ENCODE data around the gene CCDC107. TPM values are rescaled to one million over a fixed set of nuclear protein-coding genes. Genes with fewer than 3 reads are reported as not detected.
A peak's percentile ranks its signal among the peaks of the same experiment; 100 is the strongest.
"Not testable (repeated sequence)": the region's sequence is repeated elsewhere in the genome, so short reads cannot be mapped to it uniquely, and the experiment has no call there.

CCDC107 gene
- total RNA-seq, 3 donors from 2014 or later: 11.1 to 12.5 (median 12.0) TPM

- no peak overlapping the region for H3K4me3 Mint-ChIP-seq
- no peak for DNase-seq
- no peaks in the 10 kb centered on the region for H3K27me3 Mint-ChIP-seq (ENCODE audit: low read depth)
- H3K4me1 Mint-ChIP-seq (ENCODE audit: low read depth): peaks cover 6% of the 10 kb centered on the region
- no peaks in the 10 kb centered on the region for H3K9me3 Mint-ChIP-seq
- ATAC-seq: no peak
- no peaks in the 10 kb centered on the region for H3K36me3 Mint-ChIP-seq (ENCODE audit: insufficient read depth)
These were observed 30.5 kb upstream of the CCDC107 start for GRCh38 chr9:35627575-35627974.

- Mint-ChIP-seq H3K27me3 (ENCODE audit: low read depth) (no peaks in the 10 kb centered on the region), H3K36me3 (ENCODE audit: insufficient read depth) (no peaks in the 10 kb centered on the region), H3K9me3 (no peaks in the 10 kb centered on the region), H3K4me3 (no peak overlapping the region), H3K4me1 (ENCODE audit: low read depth) (peaks cover 6% of the 10 kb centered on the region)
- DNase-seq (no peak), ATAC-seq (no peak)
These were observed 29.6 kb upstream of the CCDC107 start for GRCh38 chr9:35628389-35628991.

DNA sequence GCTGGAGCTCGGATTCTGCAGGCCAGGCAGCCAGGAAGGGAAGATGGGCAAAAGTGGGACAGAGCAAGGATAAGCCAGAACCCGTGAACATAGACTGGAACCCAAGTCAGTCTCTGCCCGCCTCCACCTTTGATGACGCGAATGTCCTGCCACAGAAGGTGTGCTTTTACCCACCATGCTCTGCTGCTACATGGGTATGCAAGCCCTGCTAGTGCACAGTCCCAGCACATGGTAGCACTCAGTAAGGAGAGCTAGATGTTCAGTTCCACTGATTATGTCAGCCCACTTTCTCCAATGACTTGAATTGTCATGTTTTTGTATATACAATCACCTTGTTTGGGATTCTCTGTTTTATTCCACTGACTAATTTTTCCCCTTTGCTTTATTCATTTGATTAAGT lies 28.5 kb upstream of the CCDC107 start:
- Mint-ChIP-seq H3K4me3 (no peak overlapping the region), H3K4me1 (ENCODE audit: low read depth) (peaks cover 8% of the 10 kb centered on the region), H3K27me3 (ENCODE audit: low read depth) (no peaks in the 10 kb centered on the region), H3K36me3 (ENCODE audit: insufficient read depth) (no peaks in the 10 kb centered on the region), H3K9me3 (no peaks in the 10 kb centered on the region)
- DNase-seq (no peak), ATAC-seq (no peak)

DNA sequence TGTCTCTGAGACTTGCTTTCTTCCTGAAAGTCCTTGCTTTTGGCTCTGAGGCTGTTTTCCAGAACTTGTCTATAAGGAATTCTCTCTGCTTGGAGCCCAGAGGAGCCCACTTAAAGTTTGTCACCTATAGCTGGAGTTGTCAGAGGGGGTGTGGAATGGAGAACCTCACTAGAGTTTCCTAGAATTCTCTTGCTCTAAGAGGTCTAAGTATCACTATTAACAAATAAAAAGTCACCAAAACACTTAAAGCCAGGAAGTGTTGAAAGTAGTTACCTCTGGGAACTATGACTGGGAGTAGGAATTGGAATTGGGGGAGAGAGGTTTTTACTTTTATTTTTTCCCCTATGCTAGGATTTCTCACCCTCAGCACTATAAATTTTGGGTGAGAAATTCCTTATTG lies 22.4 kb upstream of the CCDC107 start:
- no peak overlapping the region for H3K4me3 Mint-ChIP-seq
- no peaks in the 10 kb centered on the region for H3K9me3 Mint-ChIP-seq
- ATAC-seq: no peak
- DNase-seq: no peak
- peaks cover 5% of the 10 kb centered on the region for H3K36me3 Mint-ChIP-seq (ENCODE audit: insufficient read depth)
- no peaks in the 10 kb centered on the region for H3K27me3 Mint-ChIP-seq (ENCODE audit: low read depth)
- peaks cover 55% of the 10 kb centered on the region for H3K4me1 Mint-ChIP-seq (ENCODE audit: low read depth)

GRCh38 chr9:35636135-35636876 lies 21.8 kb upstream of the CCDC107 start:
- Mint-ChIP-seq H3K27me3 (ENCODE audit: low read depth) (no peaks in the 10 kb centered on the region), H3K36me3 (ENCODE audit: insufficient read depth) (peaks cover 5% of the 10 kb centered on the region), H3K9me3 (no peaks in the 10 kb centered on the region), H3K4me1 (ENCODE audit: low read depth) (peaks cover 58% of the 10 kb centered on the region), H3K4me3 (no peak overlapping the region)
- DNase-seq (no peak), ATAC-seq (no peak)

DNA sequence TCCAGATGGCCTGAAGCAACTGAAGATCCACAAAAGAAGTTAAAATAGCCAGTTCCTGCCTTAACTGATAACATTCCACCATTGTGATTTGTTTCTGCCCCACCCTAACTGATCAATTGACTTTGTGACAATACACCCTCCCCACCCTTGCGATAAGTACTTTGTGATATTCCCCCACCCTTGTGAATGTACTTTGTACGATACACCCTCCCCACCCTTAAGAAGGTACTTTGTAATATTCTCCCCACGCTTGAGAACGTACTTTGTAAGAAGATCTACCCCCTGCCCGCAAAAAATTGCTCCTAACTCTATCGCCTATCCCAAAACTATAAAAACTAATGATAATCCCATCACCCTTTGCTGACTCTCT lies 21.2 kb upstream of the CCDC107 start:
- not testable (repeated sequence) for DNase-seq; H3K4me3 Mint-ChIP-seq; H3K36me3 Mint-ChIP-seq (ENCODE audit: insufficient read depth); H3K27me3 Mint-ChIP-seq (ENCODE audit: low read depth); H3K9me3 Mint-ChIP-seq; ATAC-seq
- H3K4me1 Mint-ChIP-seq (ENCODE audit: low read depth): peaks cover 63% of the 10 kb centered on the region

DNA sequence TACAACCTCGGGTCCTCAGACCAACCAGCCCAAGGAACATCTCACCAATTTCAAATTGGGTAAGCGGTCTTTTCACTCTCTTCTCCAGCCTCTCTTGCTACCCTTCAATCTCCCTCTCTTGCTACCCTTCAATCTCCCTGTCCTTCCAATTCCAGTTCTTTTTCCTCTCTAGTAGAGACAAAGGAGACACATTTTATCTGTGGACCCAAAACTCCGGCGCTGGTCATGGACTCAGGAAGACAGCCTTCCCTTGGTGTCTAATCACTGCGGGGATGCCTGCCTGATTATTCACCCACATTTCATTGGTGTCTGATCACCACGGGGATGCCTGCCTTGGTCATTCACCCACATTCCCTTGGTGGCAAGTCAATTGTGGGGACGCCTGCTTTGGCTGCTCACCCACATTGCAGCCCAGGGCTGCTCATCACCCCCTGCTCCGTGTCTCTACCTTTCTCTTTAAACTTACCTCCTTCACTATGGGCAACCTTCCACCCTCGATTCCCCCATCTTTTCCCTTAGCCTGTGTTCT lies 20.6 kb upstream of the CCDC107 start:
- DNase-seq; H3K4me3 Mint-ChIP-seq; H3K27me3 Mint-ChIP-seq (ENCODE audit: low read depth); ATAC-seq; H3K9me3 Mint-ChIP-seq; H3K36me3 Mint-ChIP-seq (ENCODE audit: insufficient read depth): not testable (repeated sequence)
- H3K4me1 Mint-ChIP-seq (ENCODE audit: low read depth): peaks cover 63% of the 10 kb centered on the region

DNA sequence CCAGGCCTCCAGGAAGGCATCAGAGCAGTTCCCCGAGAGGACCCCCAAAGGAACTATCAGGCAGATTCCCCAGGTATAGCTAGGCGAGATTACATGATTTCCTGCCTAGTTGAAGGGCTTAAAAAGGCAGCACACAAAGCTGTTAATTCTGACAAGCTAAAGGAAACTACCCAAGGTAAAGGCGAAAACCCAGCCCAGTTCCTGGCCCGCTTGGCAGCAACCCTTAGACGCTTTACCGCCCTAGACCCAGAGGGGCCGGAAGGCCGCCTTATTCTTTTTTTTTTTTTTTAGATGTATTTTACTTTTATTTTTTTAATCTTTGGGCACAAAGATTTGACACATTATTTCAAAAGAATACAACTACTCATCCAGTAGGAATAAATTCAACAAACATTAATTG lies 19.3 kb upstream of the CCDC107 start:
- Mint-ChIP-seq H3K4me3 (peak overlapping the region; percentile 48), H3K4me1 (ENCODE audit: low read depth) (peaks cover 67% of the 10 kb centered on the region)
- H3K36me3 Mint-ChIP-seq (ENCODE audit: insufficient read depth); H3K9me3 Mint-ChIP-seq; DNase-seq; H3K27me3 Mint-ChIP-seq (ENCODE audit: low read depth); ATAC-seq: not testable (repeated sequence)

DNA sequence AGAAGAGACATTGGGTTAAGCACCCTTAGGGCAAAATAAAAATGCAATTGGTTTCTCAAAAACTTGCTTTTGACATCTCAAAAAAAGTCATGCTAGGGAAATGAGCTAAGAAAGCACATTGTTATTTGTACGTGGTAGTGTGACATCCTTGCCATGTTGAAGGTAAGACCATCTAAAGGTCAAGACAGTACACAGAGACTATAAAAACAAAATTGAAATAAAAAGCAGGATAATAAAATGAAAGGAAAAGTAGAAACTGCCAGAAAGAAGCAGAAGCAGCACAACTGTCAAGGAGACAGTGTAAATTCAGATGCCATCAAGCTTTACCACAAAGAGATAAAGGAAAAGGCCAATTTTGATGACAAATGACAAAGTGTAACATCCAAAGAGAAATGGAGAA lies 18.9 kb upstream of the CCDC107 start:
- DNase-seq; H3K36me3 Mint-ChIP-seq (ENCODE audit: insufficient read depth); H3K9me3 Mint-ChIP-seq; H3K27me3 Mint-ChIP-seq (ENCODE audit: low read depth): not testable (repeated sequence)
- Mint-ChIP-seq H3K4me3 (peak overlapping the region; percentile 4), H3K4me1 (ENCODE audit: low read depth) (peaks cover 67% of the 10 kb centered on the region)
- peak; percentile 50 to 63 for ATAC-seq

DNA sequence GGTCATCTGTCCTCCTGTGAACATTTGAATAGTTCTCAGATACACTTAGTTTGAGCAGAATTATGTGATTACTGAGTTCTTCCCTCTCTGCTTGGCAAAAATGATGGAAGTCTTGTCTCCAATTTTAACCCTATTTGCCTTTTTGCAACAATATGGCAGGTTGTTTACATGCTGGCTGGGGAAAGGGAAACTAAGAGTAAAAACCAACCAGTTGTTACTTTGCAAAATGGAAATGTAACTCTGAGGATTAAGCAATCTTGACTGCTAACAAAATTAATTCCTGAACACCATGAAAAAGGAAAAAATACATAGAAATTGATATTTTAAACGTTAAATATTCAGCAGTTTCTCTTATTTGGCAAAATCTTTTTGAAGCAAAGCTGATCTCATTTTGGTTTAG lies 18.5 kb upstream of the CCDC107 start:
- Mint-ChIP-seq H3K36me3 (ENCODE audit: insufficient read depth) (peaks cover 5% of the 10 kb centered on the region), H3K4me1 (ENCODE audit: low read depth) (peaks cover 69% of the 10 kb centered on the region), H3K4me3 (peak overlapping the region; percentile 4), H3K27me3 (ENCODE audit: low read depth) (no peaks in the 10 kb centered on the region), H3K9me3 (no peaks in the 10 kb centered on the region)
- ATAC-seq (no peak), DNase-seq (no peak)

DNA sequence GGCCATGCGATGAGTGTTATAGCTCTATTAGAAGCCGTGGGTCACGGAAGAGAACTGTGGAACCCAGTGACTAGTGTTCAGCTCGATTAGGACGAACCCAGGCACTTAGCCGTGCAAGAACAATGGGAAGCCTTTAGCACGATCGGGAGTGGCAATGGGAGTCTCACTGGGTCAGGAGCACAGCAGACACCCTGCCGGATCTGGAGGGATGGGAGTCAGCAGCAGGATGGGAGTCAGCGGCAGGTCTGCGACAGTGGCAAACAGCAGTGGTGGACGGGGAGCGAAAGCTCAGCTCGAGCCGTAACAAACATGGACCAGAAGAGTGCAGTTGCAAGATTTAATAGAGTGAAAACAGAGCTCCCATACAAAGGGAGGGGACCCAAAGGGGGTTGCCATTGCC lies 17.7 kb upstream of the CCDC107 start:
- not testable (repeated sequence) for H3K36me3 Mint-ChIP-seq (ENCODE audit: insufficient read depth); H3K27me3 Mint-ChIP-seq (ENCODE audit: low read depth); DNase-seq; ATAC-seq; H3K4me3 Mint-ChIP-seq; H3K9me3 Mint-ChIP-seq
- peaks cover 67% of the 10 kb centered on the region for H3K4me1 Mint-ChIP-seq (ENCODE audit: low read depth)

- not testable (repeated sequence) for ATAC-seq; DNase-seq; H3K36me3 Mint-ChIP-seq (ENCODE audit: insufficient read depth); H3K9me3 Mint-ChIP-seq; H3K27me3 Mint-ChIP-seq (ENCODE audit: low read depth); H3K4me3 Mint-ChIP-seq
- H3K4me1 Mint-ChIP-seq (ENCODE audit: low read depth): peaks cover 65% of the 10 kb centered on the region
These were observed 16.6 kb upstream of the CCDC107 start for GRCh38 chr9:35641478-35641877.

DNA sequence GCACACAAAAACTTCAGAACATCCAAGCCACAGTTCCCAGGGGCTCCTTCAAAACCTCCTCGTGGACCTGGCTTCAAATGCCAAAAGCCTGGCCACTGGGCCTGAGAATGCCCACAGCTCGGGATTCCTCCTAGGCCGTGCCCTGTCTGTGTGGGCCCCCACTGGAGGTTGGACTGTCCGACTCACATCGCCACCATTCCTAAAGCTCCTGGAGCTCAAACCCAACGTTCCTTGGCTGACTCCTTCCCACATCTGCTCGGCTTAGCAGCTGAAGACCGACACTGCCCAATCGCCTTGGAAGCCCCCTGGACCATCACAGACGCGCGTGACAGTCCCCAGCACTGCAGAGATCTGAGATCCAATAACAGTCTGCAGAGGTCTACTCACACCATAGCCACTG lies 15.0 kb upstream of the CCDC107 start:
- DNase-seq (no peak), ATAC-seq (no peak)
- Mint-ChIP-seq H3K4me3 (no peak overlapping the region), H3K9me3 (no peaks in the 10 kb centered on the region), H3K27me3 (ENCODE audit: low read depth) (no peaks in the 10 kb centered on the region), H3K4me1 (ENCODE audit: low read depth) (peaks cover 63% of the 10 kb centered on the region), H3K36me3 (ENCODE audit: insufficient read depth) (peaks cover 5% of the 10 kb centered on the region)

DNA sequence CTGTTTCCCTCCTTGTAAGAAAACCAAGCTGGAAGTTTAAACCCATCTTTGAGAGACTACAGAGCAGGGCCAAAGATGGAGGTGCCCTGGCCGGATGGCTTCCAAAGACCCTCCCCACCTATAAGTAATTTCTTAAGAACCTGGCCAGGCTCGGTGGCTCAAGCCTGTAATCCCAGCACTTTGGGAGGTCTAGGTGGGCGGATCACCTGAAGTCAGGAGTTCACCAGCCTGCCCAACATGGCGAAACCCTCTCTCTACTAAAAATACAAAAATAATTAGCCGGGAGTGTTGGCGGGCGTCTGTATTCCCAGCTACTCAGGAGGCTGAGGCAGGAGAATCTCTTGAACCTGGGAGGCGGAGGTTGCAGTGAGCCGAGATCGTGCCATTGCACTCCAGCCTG lies 12.4 kb upstream of the CCDC107 start:
- H3K27me3 Mint-ChIP-seq (ENCODE audit: low read depth); H3K36me3 Mint-ChIP-seq (ENCODE audit: insufficient read depth); DNase-seq; H3K9me3 Mint-ChIP-seq; ATAC-seq: not testable (repeated sequence)
- Mint-ChIP-seq H3K4me1 (ENCODE audit: low read depth) (peaks cover 63% of the 10 kb centered on the region), H3K4me3 (peak overlapping the region; percentile 95)

GRCh38 chr9:35646153-35646532 lies 11.9 kb upstream of the CCDC107 start:
- no peak for DNase-seq
- H3K4me1 Mint-ChIP-seq (ENCODE audit: low read depth): peaks cover 64% of the 10 kb centered on the region
- no peaks in the 10 kb centered on the region for H3K36me3 Mint-ChIP-seq (ENCODE audit: insufficient read depth)
- ATAC-seq: no peak
- no peaks in the 10 kb centered on the region for H3K9me3 Mint-ChIP-seq
- H3K4me3 Mint-ChIP-seq: peak overlapping the region; percentile 95
- H3K27me3 Mint-ChIP-seq (ENCODE audit: low read depth): no peaks in the 10 kb centered on the region

All from activated T-cell treated with anti-CD3 and anti-CD28 coated beads, Interleukin-2, amount 50 U/mL, for 4 hours (primary cell).